HUES48 (cell line): ENCODE results near the gene PROSER2.

ENCODE experiments used
- H3K27ac ChIP-seq: one replicate; pipeline ENCODE4 v1.7.0; 2013; ENCODE audit warnings: low read depth, low read length, inconsistent platforms
- H3K27me3 ChIP-seq: 2 replicates; pipeline ENCODE4 v1.6.1; 2013; ENCODE audit warnings: mild to moderate bottlenecking, low read length; ENCODE audit not compliant: control insufficient read depth, insufficient read depth
- H3K36me3 ChIP-seq: 2 replicates; pipeline ENCODE4 v1.6.1; 2013; ENCODE audit warnings: low read length; ENCODE audit not compliant: control insufficient read depth, insufficient read depth
- H3K4me1 ChIP-seq: 2 replicates; pipeline ENCODE4 v1.6.1; 2013; ENCODE audit warnings: mild to moderate bottlenecking, low read length; ENCODE audit not compliant: control insufficient read depth, insufficient read depth
- H3K4me3 ChIP-seq: 2 replicates; pipeline ENCODE4 v1.5.1; 2013; ENCODE audit warnings: mild to moderate bottlenecking, low read depth, low read length
- H3K9ac ChIP-seq: 2 replicates; pipeline ENCODE4 v1.6.1; 2013; ENCODE audit warnings: mild to moderate bottlenecking, low read depth, low read length, moderate library complexity
- H3K9me3 ChIP-seq: 2 replicates; pipeline ENCODE4 v1.6.1; 2013; ENCODE audit warnings: low read length; ENCODE audit not compliant: control insufficient read depth, insufficient read depth

PROSER2 gene

GRCh38 chr10:11805792-11806191 lies 17.4 kb upstream of the PROSER2 start:
- peaks cover 6% of the 10 kb centered on the region; the same call in 1 of the 2 replicates for H3K4me1 ChIP-seq
- H3K9ac ChIP-seq = no peak overlapping the region
- no peaks in the 10 kb centered on the region for H3K36me3 ChIP-seq
- no peak overlapping the region for H3K4me3 ChIP-seq
- H3K27ac ChIP-seq = no peak overlapping the region
- H3K27me3 ChIP-seq = no peaks in the 10 kb centered on the region
- H3K9me3 ChIP-seq = no peaks in the 10 kb centered on the region

- Histone ChIP-seq H3K9ac (no peak overlapping the region), H3K9me3 (no peaks in the 10 kb centered on the region), H3K4me1 (peaks cover 6% of the 10 kb centered on the region; the same call in 1 of the 2 replicates), H3K4me3 (no peak overlapping the region), H3K36me3 (no peaks in the 10 kb centered on the region), H3K27me3 (no peaks in the 10 kb centered on the region), H3K27ac (no peak overlapping the region)
Observed at GRCh38 chr10:11806706-11807105, 16.4 kb upstream of the PROSER2 start.

GRCh38 chr10:11808808-11809207 lies 14.3 kb upstream of the PROSER2 start:
- Histone ChIP-seq H3K9ac (no peak overlapping the region), H3K9me3 (no peaks in the 10 kb centered on the region), H3K36me3 (no peaks in the 10 kb centered on the region), H3K4me1 (peaks cover 6% of the 10 kb centered on the region; the same call in 1 of the 2 replicates), H3K27ac (no peak overlapping the region), H3K27me3 (no peaks in the 10 kb centered on the region), H3K4me3 (no peak overlapping the region)

GRCh38 chr10:11810313-11810766 lies 12.8 kb upstream of the PROSER2 start:
- H3K9me3 ChIP-seq = no peaks in the 10 kb centered on the region
- H3K36me3 ChIP-seq = no peaks in the 10 kb centered on the region
- H3K4me1 ChIP-seq = peaks cover 6% of the 10 kb centered on the region; the same call in 1 of the 2 replicates
- H3K9ac ChIP-seq = no peak overlapping the region
- H3K4me3 ChIP-seq = no peak overlapping the region
- no peak overlapping the region for H3K27ac ChIP-seq
- no peaks in the 10 kb centered on the region for H3K27me3 ChIP-seq

GRCh38 chr10:11810973-11811372 lies 12.2 kb upstream of the PROSER2 start:
- Histone ChIP-seq H3K9me3 (no peaks in the 10 kb centered on the region), H3K27ac (no peak overlapping the region), H3K4me3 (no peak overlapping the region), H3K36me3 (no peaks in the 10 kb centered on the region), H3K9ac (no peak overlapping the region), H3K4me1 (peaks cover 6% of the 10 kb centered on the region; the same call in 1 of the 2 replicates), H3K27me3 (no peaks in the 10 kb centered on the region)

- Histone ChIP-seq H3K9ac (no peak overlapping the region), H3K9me3 (no peaks in the 10 kb centered on the region), H3K36me3 (no peaks in the 10 kb centered on the region), H3K4me3 (no peak overlapping the region), H3K27ac (no peak overlapping the region), H3K27me3 (no peaks in the 10 kb centered on the region), H3K4me1 (peaks cover 6% of the 10 kb centered on the region; the same call in 1 of the 2 replicates)
Observed at GRCh38 chr10:11813177-11813576, 10.0 kb upstream of the PROSER2 start.

GRCh38 chr10:11813855-11814567 lies 9.1 kb upstream of the PROSER2 start:
- H3K9ac ChIP-seq = no peak overlapping the region
- no peak overlapping the region for H3K4me3 ChIP-seq
- no peak overlapping the region for H3K27ac ChIP-seq

GRCh38 chr10:11819027-11819426 lies 4.1 kb upstream of the PROSER2 start:
- H3K9me3 ChIP-seq = no peaks in the 10 kb centered on the region
- no peaks in the 10 kb centered on the region for H3K36me3 ChIP-seq
- H3K9ac ChIP-seq = no peak overlapping the region
- H3K27me3 ChIP-seq = peaks cover 4% of the 10 kb centered on the region
- no peak overlapping the region for H3K27ac ChIP-seq
- H3K4me3 ChIP-seq = no peak overlapping the region
- peaks cover 1% of the 10 kb centered on the region; the same call in 1 of the 2 replicates for H3K4me1 ChIP-seq

More at GRCh38 chr10:11813855-11814567, 9.1 kb upstream of the PROSER2 start:
- no peaks in the 10 kb centered on the region for H3K36me3 ChIP-seq
- H3K9me3 ChIP-seq = no peaks in the 10 kb centered on the region
- peaks cover 6% of the 10 kb centered on the region; the same call in 1 of the 2 replicates for H3K4me1 ChIP-seq
- H3K27me3 ChIP-seq = no peaks in the 10 kb centered on the region

GRCh38 chr10:11822026-11822756 lies 965 bp upstream of the PROSER2 start:
- Histone ChIP-seq H3K9me3 (no peaks in the 10 kb centered on the region), H3K27ac (no peak overlapping the region), H3K36me3 (no peaks in the 10 kb centered on the region), H3K4me3 (no peak overlapping the region), H3K9ac (no peak overlapping the region), H3K27me3 (peaks cover 14% of the 10 kb centered on the region), H3K4me1 (peaks cover 4% of the 10 kb centered on the region; the same call in 1 of the 2 replicates)

- Histone ChIP-seq H3K9ac (no peak overlapping the region), H3K4me1 (peaks cover 4% of the 10 kb centered on the region; the same call in 1 of the 2 replicates), H3K9me3 (no peaks in the 10 kb centered on the region), H3K36me3 (no peaks in the 10 kb centered on the region), H3K27me3 (peaks cover 14% of the 10 kb centered on the region), H3K4me3 (peak overlapping the region; percentile 85), H3K27ac (no peak overlapping the region)
Observed at GRCh38 chr10:11822809-11823121, 391 bp upstream of the PROSER2 start.

- Histone ChIP-seq H3K4me3 (peak overlapping the region; percentile 85), H3K36me3 (no peaks in the 10 kb centered on the region), H3K9ac (no peak overlapping the region), H3K9me3 (no peaks in the 10 kb centered on the region), H3K27me3 (peaks cover 14% of the 10 kb centered on the region), H3K27ac (no peak overlapping the region), H3K4me1 (peaks cover 8% of the 10 kb centered on the region)
Observed at GRCh38 chr10:11823989-11824346, 812 bp downstream of the PROSER2 start.
